CD4-positive, alpha-beta T cell treated with Interleukin-6 for 4 hours (primary cell): ENCODE measurements around the gene RNASE8.
A peak's percentile ranks its signal among the peaks of the same experiment; 100 is the strongest.
"Not testable (repeated sequence)": the region's sequence is repeated elsewhere in the genome, so short reads cannot be mapped to it uniquely, and the experiment has no call there.

ENCODE experiments used
- DNase-seq: peaks from one replicate; pipeline ENCODE4 v3.0.0-alpha.2; 2020; ENCODE audit warnings: mixed read lengths

RNASE8 gene

DNA sequence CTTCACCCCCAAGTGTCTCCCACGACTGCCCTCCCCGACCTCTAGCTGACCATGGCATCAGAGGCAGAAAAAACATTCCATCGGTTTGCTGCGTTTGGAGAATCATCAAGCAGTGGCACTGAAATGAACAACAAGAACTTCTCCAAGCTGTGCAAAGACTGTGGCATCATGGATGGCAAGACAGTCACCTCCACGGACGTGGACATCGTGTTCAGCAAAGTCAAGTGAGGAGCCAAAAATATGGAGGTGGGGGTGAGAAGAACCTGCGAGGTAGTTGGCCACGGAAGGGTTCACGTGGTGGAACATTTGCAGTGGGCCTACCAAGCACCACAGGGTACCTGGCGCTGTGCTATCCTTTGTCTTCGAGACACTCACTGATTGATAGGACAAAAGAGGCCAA, 27.1 kb upstream of the RNASE8 start:
- DNase-seq, result no peak

DNA sequence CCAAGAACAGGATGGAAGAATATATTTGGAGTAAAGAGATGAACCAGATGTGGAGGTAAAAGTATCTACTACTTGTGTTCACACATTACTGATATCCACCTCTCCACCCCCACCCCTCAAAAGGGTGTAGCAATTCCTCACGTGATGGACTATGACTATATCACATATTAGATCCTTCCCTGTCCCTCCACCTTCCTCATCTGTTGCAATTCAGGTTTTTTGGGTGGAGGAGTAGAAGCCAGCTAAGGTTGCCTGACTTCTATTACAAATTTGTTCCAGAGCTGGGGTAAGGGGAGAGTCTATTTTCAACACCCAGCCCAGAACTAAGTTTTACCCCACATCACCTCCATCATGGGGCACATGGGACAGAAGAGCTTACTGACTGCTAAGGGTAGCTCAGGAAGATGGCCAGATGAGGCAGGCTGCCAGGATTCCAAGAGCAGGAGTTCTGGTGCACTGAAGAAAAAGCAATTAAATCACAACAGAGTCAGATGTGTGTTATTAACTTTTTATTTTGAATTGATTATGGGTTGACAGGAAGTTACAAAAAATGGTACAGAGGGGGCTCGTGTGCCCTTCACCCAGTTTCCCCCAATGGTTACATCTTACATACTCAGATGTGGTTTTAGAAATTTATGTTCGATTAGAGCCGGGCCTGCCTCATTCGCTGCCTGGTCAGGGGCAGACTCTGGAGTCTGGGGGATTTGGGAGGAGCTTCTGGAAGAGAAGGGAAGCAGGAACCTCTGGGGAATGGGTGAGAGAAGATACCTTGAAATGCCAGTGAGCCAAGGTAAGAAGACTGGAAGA, 25.1 kb upstream of the RNASE8 start:
- DNase-seq, result no peak

DNA sequence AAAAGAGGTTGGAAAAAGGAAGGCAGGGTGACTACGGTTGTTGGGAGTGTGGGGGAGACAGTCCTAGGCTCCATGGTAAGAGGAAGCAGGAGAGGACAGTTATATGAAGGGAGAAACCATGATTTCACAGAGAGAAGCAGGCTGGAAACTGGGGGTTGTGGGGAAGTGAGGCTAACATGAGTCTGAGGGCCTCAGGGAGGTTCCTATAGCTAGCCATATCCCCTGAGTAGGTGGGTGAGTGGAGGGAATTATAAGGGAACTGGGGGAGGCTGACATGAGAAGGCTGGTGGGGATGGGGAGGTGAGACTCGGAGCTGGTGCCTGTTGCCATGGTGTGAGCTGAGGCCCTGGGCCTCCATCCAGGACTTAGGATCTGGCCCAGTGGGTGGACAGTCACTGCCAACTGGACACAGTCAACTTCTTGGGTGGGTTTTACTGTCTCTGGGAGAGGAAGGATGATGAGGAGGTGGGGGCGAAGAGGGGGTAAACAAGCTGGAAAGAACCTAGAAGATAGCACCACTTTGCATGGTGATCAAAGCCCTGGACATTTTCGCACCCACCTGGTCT, 24.4 kb upstream of the RNASE8 start:
- DNase-seq, result no peak

GRCh38 chr14:21034707-21035106, 22.9 kb upstream of the RNASE8 start, which contains the start of gene RNASE13:
Gene RNASE13 (minus strand): TSS chr14:21034807. CDS start chr14:21034288, 519 bp downstream.
- DNase-seq, result no peak

- DNase-seq, result no peak
Observed at GRCh38 chr14:21036751-21037150, 20.9 kb upstream of the RNASE8 start.

DNA sequence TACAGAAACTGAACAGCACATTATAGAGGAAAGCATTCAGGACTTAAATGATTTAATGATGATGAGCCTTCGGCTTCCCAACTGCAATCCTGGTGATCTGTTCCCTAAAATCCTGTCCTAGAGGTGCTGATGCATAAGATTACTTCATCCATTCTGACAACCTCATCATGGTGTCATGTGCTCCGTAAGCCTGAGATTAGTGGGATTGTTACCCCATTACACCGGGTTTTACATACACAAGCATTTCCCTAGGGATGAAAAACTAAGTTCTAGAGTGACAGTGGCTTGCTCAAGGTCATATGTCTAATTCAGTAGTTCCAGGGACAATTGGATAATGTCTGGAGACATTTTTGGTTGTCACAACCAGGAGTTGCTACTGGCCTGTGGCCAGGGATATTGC, 20.5 kb upstream of the RNASE8 start:
- DNase-seq, result no peak

GRCh38 chr14:21038441-21039422, 18.9 kb upstream of the RNASE8 start:
- no peak for DNase-seq

GRCh38 chr14:21039585-21040369, 17.8 kb upstream of the RNASE8 start:
- DNase-seq, result peak; percentile 46

GRCh38 chr14:21040370-21040925, 17.2 kb upstream of the RNASE8 start:
- no peak for DNase-seq

GRCh38 chr14:21040941-21041340, 16.7 kb upstream of the RNASE8 start:
- DNase-seq, result not testable (repeated sequence)

- peak; percentile 10 for DNase-seq
Observed at GRCh38 chr14:21041676-21042433, 15.8 kb upstream of the RNASE8 start, which contains the start of gene RNASE7. Gene RNASE7 (plus strand): TSS chr14:21042362. CDS start chr14:21042993, 631 bp downstream.

GRCh38 chr14:21042918-21043317, 14.7 kb upstream of the RNASE8 start:
- DNase-seq, result no peak

GRCh38 chr14:21043387-21043973, 14.1 kb upstream of the RNASE8 start:
- no peak for DNase-seq

DNA sequence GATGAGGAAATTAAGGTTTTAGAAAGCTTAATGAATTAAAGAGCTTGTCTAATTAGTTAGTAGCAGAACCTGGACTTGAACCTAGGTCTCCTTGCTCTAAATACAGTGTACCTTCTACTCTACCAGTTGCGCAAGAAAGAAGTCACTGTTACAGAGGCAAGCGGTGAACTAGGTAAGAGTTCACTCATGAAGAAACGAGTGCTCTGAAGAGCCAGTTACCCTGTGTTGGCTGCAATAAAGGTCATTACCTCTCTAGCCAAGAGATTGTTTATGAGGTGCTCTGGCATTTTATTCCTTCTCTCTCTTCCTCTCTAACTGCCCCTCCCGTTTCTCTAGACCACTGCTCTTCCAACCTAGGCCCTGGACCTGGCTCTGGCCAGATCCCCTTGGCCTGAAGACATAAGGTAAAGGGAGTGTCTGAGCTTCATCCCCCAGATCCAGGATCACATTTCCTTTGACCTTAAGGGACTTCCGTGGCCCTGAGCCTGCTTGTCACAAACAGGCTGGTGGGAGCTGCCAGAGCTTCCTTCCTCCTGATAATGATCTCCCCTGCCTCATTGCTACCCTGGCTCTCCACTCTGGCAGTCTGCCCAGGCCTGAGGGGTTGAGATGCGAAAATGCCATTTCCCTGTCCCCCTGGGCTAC, 13.5 kb upstream of the RNASE8 start:
- DNase-seq, result peak; percentile 39

- DNase-seq, result no peak
Observed at GRCh38 chr14:21047378-21047781, 10.2 kb upstream of the RNASE8 start.

GRCh38 chr14:21048638-21049037, 9.0 kb upstream of the RNASE8 start:
- no peak for DNase-seq

DNA sequence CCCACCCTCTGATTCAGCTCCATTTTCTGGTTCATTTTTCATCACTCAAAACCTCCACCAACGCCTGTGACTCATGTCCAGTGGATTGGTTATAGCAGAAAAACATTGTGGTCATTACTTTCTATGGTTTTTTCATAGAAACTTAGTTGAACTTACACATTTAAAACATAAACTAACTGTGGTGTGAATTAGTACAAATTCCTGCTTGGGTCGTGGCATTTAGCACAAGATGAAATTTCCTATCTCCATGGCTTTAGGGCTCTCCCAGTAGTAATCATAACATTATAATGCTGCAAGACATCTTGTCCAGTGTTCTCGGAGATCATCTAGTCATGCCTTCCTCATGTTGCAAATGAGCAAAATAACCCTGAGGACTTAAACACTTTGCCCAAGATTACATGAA, 8.3 kb upstream of the RNASE8 start:
- no peak for DNase-seq

- no peak for DNase-seq
Observed at GRCh38 chr14:21050597-21050996, 7.0 kb upstream of the RNASE8 start.

DNA sequence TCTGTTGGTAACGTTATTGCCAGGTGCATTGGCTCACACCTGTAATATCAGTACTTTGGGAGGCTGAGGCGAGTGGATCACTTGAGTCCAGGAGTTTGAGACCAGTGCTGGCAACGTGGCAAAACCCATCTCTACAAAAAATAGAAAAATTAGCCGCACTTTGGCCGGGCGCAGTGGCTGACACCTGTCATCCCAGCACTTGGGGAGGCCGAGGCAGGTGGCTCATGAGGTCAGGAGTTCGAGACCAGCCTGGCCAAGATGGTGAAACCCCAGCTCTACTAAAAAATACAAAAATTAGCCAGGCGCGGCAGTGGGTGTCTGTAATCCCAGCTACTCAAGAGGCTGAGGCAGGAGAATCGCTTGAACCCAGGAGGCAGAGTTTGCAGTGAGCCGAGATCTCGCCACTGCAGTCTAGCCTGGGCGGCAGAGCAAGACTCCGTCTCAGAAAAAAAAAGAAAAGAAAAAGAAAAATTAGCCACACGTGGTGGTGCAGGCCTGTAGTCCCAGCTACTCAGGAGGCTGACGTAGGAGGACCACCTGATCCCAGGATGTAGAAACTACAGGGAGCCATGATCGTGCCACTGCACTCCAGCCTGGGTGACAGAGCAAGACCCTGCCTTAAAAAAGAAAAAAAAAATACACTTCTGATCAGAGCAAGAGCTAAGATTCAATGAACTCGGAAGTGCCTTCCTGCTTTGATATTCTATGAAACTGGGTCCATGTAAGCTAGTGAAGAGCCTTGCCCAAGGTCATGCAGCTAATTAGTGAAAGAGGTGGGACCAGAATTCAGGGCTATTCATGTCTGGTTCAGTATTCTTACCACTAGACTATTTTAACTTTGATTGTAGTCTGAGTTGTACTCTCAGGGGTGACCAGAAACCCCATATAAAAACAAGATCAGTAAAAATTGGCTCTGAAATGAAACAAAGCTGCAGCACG, 4.2 kb upstream of the RNASE8 start:
- no peak for DNase-seq
